Lower leg skin (tissue), 4 donors: ENCODE measurements around the gene SERPINC1. TPM values are rescaled to one million over a fixed set of nuclear protein-coding genes. Genes with fewer than 3 reads are reported as not detected.

Source experiments
- DNase-seq, 2 donors: peaks; one replicate each; pipeline ENCODE4 v3.0.0-alpha.2; 2019; ENCODE audit warnings: low spot score in 2 of 2
- H3K4me3 ChIP-seq: fragments of 200-600 bp; sonication (generic); 2 replicates; pipeline ENCODE4 v1.5.1; 2017; ENCODE audit warnings: mild to moderate bottlenecking, low read depth; ENCODE audit not compliant: poor library complexity, severe bottlenecking
- CTCF ChIP-seq, 3 donors: fragments of 450-650 bp; IDR thresholded peaks; one replicate each; pipeline ENCODE4 v1.5.1; 2016; ENCODE audit warnings: antibody characterized with exemption in 3 of 3, mild to moderate bottlenecking in 3 of 3, moderate library complexity in 2 of 3
- POLR2A ChIP-seq, 2 donors: fragments of 450-650 bp; IDR thresholded peaks; one replicate each; pipeline ENCODE4 v1.6.1; 2016 to 2017; ENCODE audit warnings: antibody characterized with exemption in 2 of 2, mild to moderate bottlenecking in 1 of 2, moderate library complexity in 1 of 2
- WGBS, 2 donors: methylation state at CpG; one replicate each; pipeline ENCODE4 v1.1.5; 2018; 5-methylcytosine and 5-hydroxymethylcytosine counted together
- intact Hi-C: fragments of 100-400 bp; cut with DNase I; formaldehyde crosslinking; loops from one replicate; pipeline ENCODE4 v1.15.0; 2023; ENCODE audit warnings: low total_unique reads
- total RNA-seq, 4 donors: library from RNA; depleted of rRNA; stranded (reverse); fragments of >200 nt; gene quantifications; one replicate each; pipeline ENCODE4 v1.1.0, GENCODE V29; 2016

SERPINC1 gene
- total RNA-seq, 4 donors from 2014 or later, result not detected

- no peak overlapping the region for H3K4me3 ChIP-seq
- TF ChIP-seq POLR2A (IDR thresholded peaks at IDR 0.05) (no peak), CTCF (IDR thresholded peaks at IDR 0.05) (no peak)
- intact Hi-C loops, result no loop called here
- no peak for DNase-seq
- WGBS, 2 donors, result 90% methylated on average over 6 of the region's 6 CpGs
Measured at GRCh38 chr1:173903827-173904531, 13.1 kb downstream of the SERPINC1 start.

- no peak overlapping the region for H3K4me3 ChIP-seq
- TF ChIP-seq CTCF (IDR thresholded peaks at IDR 0.05) (no peak), POLR2A (IDR thresholded peaks at IDR 0.05) (no peak)
- no peak for DNase-seq
- WGBS, 2 donors, result 68 to 70% methylated on average over 3 of the region's 3 CpGs
- intact Hi-C loops, result no loop called here
Measured at GRCh38 chr1:173900992-173901391, 16.1 kb downstream of the SERPINC1 start.

GRCh38 chr1:173900427-173900826, 16.7 kb downstream of the SERPINC1 start:
- no peak overlapping the region for H3K4me3 ChIP-seq
- DNase-seq, result no peak
- intact Hi-C loops, result no loop called here
- WGBS, 2 donors, result 89 to 91% methylated on average over 2 of the region's 2 CpGs
- no peak for TF ChIP-seq POLR2A (IDR thresholded peaks at IDR 0.05)
- no peak for TF ChIP-seq CTCF (IDR thresholded peaks at IDR 0.05)

GRCh38 chr1:173894189-173894588, 22.9 kb downstream of the SERPINC1 start:
- 57 to 69% methylated on average over 3 of the region's 3 CpGs for WGBS, 2 donors
- intact Hi-C loops, result no loop called here
- no peak overlapping the region for H3K4me3 ChIP-seq
- DNase-seq, result no peak
- TF ChIP-seq POLR2A (IDR thresholded peaks at IDR 0.05) (no peak), CTCF (IDR thresholded peaks at IDR 0.05) (no peak)

- intact Hi-C loops, result no loop called here
- WGBS, 2 donors, result 91 to 92% methylated on average over 1 of the region's 1 CpG
- TF ChIP-seq CTCF (IDR thresholded peaks at IDR 0.05) (no peak), POLR2A (IDR thresholded peaks at IDR 0.05) (no peak)
- DNase-seq, result no peak
- no peak overlapping the region for H3K4me3 ChIP-seq
Measured at GRCh38 chr1:173893611-173894010, 23.5 kb downstream of the SERPINC1 start.

GRCh38 chr1:173889885-173890284, 27.2 kb downstream of the SERPINC1 start:
- no peak for DNase-seq
- H3K4me3 ChIP-seq, result no peak overlapping the region
- no peak for TF ChIP-seq CTCF (IDR thresholded peaks at IDR 0.05)
- no peak for TF ChIP-seq POLR2A (IDR thresholded peaks at IDR 0.05)
- intact Hi-C loops, result no loop called here
- 94 to 96% methylated on average over 2 of the region's 2 CpGs for WGBS, 2 donors
